D341Med (cell line): Measurements from ENCODE around the gene TRAP1.

Experiments used
- DNase-seq: peaks from one replicate; pipeline ENCODE4 v3.0.0; 2012; ENCODE audit warnings: low spot score

Gene TRAP1

DNA sequence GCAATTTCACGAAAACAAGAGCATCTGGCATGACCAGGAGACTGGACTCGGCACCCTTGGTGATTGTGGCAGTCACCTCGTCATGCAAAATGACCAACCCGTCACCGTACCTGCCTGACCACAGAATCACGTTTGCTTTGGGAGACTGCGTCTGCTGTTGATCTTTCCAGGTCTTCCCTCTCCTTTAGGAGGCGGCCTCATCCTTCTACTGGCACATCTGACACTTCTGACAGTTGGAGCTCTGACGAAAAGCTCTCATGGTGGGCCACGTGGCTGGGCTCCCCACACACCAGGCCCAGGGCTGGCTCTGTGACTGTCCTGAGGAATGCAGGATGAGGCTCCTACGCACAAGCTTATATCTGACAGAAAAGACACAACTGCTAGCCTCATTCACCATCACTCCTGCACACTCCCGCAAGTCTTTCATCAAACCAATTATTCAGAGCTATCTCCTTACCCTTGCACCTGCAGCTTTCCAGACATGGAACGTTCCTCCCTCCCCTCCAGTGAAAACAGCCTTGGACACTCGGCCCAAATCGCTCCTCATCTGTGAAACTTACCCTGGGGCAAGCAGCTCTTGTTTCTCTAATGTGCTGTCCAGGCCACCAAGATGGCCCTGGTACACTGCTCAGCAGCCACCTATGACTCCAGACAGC lies 3.6 kb downstream of the TRAP1 start:
- DNase-seq: no peak

DNA sequence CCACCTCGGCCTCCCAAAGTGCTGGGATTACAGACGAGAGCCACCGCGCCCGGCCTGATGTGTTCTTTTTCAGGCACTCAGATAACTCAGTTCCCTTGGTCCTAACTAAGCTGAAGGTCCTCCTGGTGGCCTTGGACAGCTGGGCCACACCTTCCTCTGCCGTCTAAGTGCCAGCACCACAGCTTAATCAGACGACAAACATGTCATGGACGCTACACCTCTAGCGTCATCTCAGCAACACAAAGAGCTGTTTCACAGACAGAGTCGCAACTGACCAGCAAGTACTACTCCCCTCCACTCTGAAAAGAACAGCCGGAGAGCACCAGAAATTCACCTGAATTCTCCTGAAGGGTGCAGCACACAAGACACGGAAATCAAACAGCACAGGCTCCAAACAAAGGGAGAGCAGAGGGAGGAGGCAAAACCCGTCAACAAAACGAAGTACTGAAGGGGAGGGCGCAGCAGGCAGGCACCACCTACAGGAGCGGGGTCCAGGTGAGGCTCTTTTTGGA lies 4.4 kb downstream of the TRAP1 start:
- no peak for DNase-seq

DNA sequence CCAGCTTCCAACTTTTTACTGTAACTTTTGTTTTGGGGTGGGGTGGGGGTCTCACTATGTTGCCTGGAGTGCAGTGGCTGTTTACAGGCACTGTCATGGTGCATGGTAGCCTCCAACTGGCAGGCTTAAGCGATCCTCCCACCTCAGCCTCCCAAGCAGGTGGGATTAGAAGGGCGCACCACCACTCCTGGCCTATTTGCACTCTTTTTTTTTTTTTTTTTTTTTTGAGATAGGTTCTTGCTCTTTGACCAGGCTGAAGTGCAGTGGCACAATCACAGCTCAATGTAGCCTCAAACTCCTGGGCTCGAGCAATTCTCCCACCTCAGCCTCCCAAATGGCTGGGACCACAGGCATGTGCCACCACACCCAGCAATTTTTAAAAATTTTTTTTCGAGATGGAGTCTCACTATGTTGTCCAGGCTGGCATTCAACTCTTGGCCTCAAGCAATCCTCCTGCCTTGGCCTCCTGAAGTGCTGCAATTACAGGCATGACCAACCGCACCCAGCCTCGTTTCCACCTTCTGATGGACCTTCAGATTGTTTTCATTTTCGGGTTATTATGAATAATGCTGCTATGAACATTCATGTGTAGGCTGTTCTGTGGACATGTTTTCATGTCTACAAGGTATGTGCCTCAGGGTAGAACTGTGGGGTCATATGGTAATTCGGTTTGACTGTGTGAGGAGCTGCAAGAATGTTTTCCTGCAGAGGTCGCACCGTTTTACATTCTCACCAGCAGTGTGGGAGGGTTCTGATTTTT lies 10.9 kb downstream of the TRAP1 start:
- DNase-seq: no peak

DNA sequence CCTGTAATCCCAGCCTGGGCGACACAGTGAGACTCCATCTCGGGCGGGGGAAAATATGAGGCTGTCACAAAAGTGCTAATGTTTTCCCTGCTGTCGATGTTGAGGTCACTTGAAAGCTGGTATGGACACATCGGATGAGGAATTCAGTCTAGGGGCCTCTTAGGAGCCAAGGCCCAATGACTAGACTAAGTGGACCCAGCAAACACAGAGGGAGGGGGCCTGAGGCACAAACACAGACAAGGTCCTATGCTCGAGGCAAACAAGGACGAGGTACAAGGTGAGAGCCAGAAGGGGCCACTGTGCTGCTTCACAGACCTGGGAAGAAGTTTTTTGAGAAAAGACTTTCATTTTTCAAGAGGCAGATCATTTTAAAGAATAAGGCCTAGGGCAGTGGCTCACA lies 15.2 kb downstream of the TRAP1 start:
- no peak for DNase-seq

DNA sequence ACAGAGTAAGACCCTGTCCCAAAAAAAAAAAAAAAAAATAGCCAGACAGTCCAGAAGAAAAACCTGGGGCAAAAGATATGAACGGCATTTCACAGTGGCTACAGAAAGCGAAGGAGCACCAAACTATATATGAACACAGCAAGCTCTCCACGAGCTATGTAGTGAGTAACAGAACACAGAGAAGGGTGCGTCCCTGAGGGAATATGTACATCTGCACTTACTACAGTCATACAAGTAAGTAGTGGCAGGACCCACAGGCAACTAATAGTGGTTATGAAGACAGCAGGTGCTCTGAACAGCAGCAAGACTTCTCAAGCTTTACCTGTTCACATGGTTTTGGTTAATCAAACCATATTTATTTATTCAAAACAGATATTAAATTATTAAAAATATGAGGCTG lies 15.8 kb downstream of the TRAP1 start:
- DNase-seq: no peak

DNA sequence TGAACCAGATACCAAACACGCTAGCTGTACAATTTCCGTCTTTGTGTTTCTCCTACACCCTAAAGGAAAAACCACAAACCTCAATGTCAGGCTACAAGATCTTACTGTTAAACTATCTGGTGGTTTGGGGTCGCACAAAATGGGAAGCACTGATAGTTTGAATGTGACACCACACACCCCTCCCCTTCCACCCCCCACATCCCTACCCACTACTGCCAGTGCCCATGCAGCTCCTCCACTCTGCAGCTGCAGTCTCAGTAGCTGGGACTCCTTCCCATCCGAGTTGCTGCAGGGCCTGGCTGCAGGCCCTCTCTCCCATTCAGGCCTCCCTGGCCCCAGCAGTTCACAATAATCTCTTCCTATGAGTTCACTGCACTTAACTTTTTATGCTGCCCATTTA lies 18.4 kb downstream of the TRAP1 start:
- DNase-seq: no peak

DNA sequence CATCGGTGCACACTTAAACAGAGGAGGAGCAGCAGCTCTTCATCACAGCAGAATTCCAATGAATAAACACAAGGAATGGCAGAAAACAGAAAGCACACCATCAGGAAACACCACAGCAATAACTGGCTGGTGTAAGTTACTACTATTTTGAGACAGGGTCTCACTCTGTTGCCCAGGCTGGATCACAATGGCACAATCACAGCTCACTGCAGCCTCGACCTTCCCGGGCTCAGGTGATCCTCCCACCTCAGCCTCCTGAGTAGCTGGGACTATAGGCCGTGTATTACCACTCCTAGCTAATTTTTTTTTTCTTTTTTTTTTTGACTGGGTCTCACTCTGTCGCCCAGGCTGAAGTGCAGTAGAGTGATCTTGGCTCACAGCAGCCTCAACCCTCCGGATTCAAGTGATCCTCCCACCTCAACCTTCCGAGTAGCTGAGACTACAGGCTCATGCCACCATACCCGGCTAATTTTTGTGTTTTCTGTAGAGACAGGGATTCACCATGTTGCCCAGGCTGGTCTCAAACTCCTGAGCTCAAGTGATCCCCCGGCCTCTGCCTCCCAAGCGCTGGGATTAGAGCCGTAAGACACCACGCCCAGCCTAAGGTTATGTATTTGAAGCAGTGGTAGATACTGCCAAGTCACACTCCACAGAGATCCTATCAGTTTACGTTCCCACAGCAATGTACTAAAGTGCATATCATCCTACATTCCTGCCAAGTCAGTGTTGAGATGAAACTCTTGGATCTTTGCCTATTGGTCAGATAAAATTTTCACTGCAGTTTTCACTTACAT lies 20.7 kb downstream of the TRAP1 start:
- DNase-seq: no peak

DNA sequence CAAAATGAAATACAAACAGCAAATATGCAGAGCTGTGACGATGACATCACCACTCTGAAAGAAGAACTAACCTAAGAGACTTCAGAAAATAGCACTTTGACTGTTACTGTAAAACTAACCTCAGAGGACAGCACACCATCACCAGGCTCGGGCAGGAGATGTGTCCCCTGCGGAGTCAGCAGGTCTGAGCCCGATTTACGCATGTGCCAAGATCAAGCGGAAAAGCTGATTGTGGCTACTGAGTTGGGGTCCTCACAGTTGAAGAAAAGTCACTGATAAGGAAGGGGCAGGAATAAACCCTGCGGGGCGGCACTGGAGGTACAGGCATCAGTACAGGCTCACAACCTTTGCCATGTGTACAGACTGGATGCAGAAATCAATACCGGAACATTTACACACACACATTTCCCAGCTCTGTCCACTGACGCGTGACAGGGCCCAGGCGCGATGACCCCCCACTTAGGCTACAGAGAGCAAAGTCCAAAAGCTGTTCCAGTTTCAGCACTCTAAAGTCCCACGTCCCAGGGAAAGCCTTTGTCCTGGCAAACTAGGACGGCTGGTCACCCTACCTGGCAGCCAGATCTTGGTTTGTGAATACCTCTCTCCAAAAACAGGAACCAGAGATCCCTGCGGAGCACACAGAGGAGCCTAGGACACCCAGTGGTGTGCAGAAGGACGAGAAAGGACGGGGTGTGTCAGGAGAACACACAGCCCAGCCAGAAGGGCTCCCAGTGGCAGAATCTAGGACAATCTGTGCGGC lies 21.5 kb downstream of the TRAP1 start:
- no peak for DNase-seq

DNA sequence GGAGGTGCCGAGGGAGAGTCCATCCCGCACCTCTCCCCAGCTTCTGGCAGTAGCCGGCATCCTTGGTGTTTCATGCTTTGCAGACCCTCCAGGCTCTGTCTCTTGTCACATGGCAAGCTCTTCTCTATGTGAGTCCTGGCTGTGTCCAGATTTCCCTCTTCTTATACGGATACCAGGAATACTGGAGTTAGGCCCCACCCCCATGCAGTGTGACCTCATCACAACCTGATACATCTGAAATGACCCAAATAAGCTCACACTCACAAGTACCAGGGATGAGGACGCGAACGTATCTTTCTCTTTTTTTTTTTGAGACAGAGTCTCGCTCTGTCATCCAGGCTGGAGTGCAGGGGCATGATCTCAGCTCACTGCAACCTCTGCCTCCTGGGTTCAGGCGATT lies 23.3 kb downstream of the TRAP1 start:
- DNase-seq: no peak

DNA sequence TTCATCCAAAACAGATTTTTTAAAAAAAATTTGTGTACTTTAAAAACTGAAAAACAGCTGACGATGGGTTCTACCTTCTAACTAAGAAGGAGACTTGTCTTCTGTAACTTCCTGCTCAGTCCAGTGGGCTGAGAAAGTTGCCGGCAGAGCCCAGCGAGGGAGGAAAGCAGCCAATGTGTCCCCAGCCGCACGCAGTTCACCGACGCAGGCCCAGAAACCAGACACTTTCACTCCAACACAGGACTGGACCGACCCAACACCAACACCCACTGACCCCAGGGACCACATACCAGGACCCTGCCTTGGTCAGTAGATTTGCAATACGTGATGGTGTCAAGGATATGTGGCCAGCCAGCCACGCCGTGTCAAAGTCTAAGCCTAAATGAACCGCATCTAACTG lies 25.6 kb downstream of the TRAP1 start:
- DNase-seq: no peak

DNA sequence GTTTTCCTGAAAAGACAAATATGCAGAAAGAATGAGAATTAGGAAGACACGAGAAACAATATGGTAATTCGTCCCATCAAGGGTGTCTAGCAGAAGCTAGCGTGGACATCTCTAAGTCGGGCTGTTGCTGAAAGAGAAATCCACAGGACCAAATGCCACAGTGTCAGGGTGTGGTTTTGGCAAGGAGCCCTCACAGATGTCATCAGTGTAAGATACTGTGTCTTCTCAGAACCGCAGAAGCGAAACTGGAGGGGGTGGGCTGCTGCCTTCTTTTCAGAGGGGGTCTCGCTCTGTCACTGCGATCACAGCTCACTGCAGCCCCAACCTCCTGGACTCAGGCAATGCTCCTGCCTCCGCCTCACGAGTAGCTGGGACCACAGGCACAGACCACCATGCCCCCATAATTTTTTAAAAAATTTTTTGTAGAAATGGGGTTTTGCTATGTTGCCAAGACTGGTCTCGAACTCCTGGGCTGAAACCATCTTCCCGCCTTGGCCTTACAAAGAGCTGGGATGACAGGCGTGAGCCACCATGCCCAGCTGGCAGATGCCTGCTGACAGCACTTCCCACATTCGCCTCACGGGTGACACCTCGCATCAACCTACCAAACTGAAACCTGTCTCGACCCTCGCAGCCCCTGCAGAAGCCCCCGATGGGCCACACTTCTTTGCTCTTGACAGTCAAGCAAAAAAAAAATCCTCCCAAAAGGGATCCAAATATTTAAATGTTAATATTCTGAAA lies 26.2 kb downstream of the TRAP1 start:
- no peak for DNase-seq

DNA sequence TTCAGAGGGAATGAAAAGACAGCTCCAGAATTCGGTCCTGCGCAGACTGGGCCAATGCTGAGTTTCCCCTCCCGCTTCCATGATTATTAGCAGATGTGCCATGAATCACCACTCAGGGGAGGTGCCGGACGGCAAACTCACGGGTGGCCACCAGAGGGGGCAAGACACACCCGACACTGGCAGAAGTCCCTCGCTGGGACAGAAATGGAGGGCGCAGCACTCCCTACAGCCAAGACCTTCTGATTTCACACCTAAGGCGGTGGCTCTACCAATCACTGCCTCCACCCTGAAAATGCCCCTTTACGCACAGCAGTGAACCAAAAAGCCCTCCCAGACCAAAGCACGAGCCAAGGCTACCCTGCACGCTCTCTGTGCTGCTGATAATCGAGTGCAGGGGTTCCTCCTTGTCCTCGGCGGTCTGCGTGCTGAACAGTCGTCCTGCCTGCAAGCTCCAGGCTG lies 26.8 kb downstream of the TRAP1 start:
- DNase-seq: peak; percentile 91

DNA sequence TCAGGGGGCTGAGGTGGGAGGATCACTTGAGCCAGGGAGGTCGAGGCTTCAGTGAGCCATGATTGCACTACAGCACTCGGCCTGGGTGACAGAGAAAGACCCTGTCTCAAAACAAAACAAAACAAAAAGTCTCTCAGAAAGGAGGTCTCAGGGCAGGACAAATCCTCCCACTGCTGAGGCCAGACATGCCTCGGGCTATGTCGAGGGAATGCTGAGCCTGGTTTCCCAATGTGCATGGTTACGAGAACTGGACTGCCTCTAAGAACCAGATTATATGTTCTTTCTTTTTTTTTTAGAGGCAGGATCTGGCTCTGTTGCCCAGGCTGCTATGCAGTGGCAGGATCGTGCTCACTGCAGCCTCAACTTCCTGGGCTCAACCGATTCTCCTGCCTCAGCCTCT lies 27.6 kb downstream of the TRAP1 start:
- no peak for DNase-seq

DNA sequence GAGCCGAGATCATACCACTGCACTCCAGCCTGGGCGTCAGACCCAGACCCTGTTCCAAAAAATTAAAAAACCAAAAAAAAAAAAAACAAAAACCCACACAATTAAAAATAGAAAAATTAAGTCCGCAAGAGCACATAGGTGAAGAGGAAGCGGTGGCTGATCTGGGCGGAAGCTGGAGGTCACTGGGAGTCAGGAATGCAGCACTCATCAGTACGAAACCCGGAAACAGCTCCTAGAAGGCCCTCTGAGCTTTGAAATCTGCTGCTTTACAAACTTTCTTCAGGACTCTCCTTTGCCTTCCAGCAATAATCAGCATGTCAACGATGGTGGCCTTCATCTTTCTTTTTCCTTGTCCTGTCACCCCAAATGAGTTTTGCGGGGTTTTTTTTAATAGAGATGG lies 29.5 kb downstream of the TRAP1 start:
- no peak for DNase-seq

DNA sequence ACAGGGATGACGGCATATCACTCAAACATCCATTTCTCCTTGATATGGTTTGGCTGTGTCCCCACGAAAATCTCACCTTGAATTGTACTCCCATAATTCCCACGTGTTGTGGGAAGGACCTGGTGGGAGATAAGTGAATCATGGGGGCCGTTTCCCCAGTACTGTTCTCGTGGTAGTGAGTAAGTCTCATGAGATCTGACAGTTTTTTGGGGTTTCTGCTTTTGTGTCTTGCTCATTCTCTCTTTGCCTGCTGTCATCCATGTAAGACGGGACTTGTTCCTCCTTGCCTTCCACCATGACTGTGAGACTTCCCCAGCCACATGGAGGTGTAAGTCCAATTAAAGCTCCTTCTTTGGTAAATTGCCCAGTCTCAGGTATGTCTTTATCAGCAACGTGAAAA lies 30.3 kb downstream of the TRAP1 start:
- DNase-seq: no peak

DNA sequence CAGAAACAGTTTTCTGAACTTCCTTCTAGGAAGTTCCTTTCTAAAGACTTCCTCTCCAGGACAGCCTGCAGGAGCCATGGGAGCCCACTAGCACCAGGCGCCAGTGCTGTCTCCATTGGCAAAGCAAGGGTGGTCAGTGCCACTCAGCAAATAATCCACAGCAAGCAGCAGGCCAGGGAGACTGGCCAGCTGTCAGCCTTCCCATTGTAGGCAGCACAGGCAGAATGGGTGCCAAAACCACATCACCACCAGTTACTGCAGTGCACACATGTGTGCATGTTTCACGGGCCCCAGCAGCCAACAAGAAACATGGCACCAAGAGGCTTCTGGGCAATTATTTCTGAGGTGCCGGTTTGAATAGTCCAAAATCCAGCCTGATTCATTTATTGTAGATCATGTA lies 36.1 kb downstream of the TRAP1 start:
- DNase-seq: peak; percentile 25

DNA sequence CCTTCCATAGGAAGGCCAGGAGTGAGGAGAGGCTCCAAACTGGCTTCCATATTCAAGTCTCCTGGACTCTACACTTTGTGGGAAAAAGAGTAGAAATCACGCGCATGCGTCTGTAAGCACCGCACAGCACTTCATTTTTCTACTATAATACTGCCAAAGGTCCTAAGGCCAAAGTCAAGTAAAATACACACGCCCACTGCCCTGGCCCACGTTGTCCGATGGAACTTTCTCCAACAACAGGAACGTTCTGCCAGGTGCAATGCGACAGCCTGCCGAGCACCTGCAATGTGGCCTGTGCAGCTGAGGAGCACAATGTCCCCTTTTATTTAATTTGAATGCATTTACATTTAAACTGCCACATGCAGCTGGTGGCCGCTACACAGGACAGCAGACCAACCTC lies 39.3 kb downstream of the TRAP1 start:
- no peak for DNase-seq

DNA sequence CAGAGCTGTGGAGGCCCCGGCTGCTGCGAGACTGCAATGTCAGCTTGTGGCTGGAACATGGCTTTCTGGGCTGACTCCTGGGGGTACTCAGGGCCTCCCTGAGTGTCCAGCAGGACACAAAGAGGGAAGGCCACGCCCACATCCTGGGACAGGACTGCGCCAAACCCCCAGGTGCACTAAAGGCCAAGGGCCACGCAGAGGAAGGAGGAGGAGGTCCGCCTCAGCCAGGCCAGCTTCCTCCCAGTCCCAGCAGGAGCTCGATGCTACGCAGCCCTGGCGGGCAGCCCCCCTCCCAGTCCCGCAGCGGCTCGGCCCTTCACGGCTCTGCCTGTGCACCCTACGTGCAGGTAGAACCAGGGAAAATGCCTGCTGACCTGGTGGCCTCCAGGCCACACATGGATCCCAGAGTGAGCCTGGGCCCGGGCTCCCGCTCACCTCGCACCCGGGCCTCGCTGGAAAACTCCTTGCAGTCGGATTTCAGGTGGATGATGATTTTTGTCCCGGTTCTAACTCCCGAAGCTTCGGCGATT lies 41.7 kb downstream of the TRAP1 start:
- peak; percentile 24 for DNase-seq

DNA sequence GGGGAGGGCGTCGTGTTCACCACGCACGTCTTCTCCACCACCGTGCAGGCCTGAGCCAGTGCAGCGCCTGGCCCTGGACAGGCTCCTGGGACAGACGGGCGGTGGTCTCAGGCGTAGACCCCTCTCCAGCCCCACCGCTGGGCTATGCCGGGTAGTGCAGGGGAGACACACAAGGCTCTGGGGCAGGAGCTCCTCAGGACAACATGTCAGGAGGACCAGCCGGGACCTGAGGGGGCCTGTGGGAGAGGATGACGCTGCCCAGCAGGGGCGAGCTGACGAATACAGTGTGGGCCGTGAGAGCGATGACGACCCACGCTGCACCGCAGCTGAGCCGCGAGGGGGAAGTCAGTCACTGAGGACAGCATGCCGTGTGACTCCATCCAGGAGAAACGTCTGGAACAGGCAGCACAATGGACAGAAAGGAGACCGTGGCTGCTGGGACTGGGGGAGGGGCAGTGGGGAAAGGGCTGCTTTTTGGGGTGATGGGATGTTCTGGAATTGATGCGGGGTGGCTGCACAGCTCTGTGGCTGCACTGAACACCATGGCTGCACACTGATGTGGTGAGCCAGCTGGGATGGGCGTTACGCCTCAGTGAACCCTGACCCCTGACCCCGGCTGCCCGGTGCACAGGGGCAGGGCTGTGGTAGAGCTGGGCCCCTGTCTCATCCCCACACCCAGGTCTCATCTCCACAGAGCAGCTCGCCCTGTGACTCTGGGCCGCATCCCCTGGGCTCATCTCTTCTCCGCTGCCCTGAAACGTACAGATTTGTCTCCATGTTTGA lies 42.6 kb downstream of the TRAP1 start:
- DNase-seq: peak; percentile 34

DNA sequence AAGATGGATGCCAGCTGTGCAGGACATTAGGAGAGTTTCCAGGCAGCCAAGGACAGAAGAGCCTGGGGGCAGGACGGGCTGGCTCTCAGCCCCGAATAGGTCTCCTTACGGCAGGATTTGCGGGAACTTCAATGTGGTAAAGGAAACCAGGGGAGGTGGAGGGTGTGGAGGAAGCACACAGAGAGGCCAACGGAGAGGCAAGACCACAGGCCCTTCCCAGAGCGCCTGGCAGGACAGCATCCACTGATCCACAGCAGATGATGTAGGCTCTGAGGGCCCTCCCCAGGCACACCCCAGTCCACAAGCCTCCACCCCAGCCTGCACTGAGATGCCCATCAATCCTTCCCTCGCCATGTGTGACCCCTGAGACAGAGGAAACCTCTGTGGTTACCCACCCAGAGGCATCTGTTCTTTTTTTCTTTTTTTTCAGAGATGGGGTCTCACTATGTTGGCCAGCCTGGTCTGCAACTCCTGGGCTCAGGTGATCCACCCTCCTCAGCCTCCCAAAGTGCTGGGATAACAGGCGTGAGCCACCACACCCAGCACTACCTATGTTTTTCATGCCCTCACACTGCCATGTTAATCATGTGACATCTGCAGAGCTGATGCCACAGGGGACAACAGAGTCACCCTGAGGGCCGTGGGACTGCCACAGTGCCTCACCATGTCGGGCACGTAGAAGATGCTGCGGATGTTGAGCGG lies 43.5 kb downstream of the TRAP1 start:
- peak; percentile 18 for DNase-seq
